ENCODE data around the gene ERI3. TPM values are rescaled to one million over a fixed set of nuclear protein-coding genes. Genes with fewer than 3 reads are reported as not detected.
"Not testable (repeated sequence)": the region's sequence is repeated elsewhere in the genome, so short reads cannot be mapped to it uniquely, and the experiment has no call there.

The ERI3 gene
- polyA plus RNA-seq, 3 donors: 26.4 to 35.0 (median 26.6) TPM

DNA sequence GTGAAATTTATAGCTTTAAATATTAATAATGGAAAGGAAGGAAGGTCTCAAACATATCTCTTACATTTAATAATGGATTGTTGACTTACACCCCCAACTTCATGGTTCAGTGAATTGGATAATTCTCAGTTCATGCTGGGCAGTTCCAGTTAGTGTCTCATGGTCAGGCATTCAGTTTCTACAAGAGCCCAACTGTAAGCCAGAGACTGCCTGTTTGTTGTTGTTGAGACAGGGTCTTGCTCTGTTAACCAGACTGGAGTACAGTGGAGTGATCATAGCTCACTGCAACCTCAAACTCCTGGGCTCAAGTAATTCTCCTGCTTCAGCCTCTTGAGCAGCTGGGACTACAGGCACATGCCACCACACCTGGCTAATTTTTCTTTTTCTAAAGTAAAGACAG, 146.8 kb downstream of the ERI3 start:
- Histone ChIP-seq H2AFZ (ENCODE audit: insufficient read depth, low read depth, low read length, poor library complexity, severe bottlenecking) (no peak overlapping the region), H3K4me1 (ENCODE audit: control insufficient read depth in 1 of 2, insufficient read depth in 2 of 2, low read length in 2 of 2) (peaks cover 8 to 10% of the 10 kb centered on the region in 2 donors), H3K4me3 (replicated peaks in 1 of 3; ENCODE audit: low read depth in 2 of 3, low read length in 3 of 3) (no peak overlapping the region), H4K20me1 (ENCODE audit: insufficient read depth, low read length) (no peaks in the 10 kb centered on the region), H3K27me3 (ENCODE audit: control insufficient read depth in 2 of 2, insufficient read depth in 2 of 2, low read length in 2 of 2) (no peaks in the 10 kb centered on the region), H3K4me2 (replicated peaks; ENCODE audit: extremely low read depth, low read length, poor library complexity, severe bottlenecking) (no peak overlapping the region), H3K36me3 (replicated peaks in 1 of 2; ENCODE audit: control insufficient read depth in 1 of 2, insufficient read depth in 2 of 2, low read length in 2 of 2) (no peaks in the 10 kb centered on the region), H3K79me2 (ENCODE audit: insufficient read depth, low read length) (no peaks in the 10 kb centered on the region), H3K9me3 (replicated peaks in 1 of 2; ENCODE audit: control insufficient read depth in 1 of 2, insufficient read depth in 1 of 2, low read length in 2 of 2) (no peaks in the 10 kb centered on the region), H3K9ac (ENCODE audit: insufficient read depth, low read length, poor library complexity, severe bottlenecking) (no peak overlapping the region), H3K27ac (ENCODE audit: low read depth in 1 of 2, low read length in 2 of 2) (no peak overlapping the region)
- Mint-ChIP-seq H3K9me3 (peaks cover 0 to 3% (median 0%) of the 10 kb centered on the region in 7 donors), H3K36me3 (no peaks in the 10 kb centered on the region), H3K4me1 (peaks cover 6% of the 10 kb centered on the region), H3K27ac (no peak overlapping the region), H3K27me3 (ENCODE audit: low read depth in 3 of 3) (peaks cover 0 to 5% (median 3%) of the 10 kb centered on the region in 3 donors), H3K4me3 (no peak overlapping the region)
- TF ChIP-seq, protein P1, sequence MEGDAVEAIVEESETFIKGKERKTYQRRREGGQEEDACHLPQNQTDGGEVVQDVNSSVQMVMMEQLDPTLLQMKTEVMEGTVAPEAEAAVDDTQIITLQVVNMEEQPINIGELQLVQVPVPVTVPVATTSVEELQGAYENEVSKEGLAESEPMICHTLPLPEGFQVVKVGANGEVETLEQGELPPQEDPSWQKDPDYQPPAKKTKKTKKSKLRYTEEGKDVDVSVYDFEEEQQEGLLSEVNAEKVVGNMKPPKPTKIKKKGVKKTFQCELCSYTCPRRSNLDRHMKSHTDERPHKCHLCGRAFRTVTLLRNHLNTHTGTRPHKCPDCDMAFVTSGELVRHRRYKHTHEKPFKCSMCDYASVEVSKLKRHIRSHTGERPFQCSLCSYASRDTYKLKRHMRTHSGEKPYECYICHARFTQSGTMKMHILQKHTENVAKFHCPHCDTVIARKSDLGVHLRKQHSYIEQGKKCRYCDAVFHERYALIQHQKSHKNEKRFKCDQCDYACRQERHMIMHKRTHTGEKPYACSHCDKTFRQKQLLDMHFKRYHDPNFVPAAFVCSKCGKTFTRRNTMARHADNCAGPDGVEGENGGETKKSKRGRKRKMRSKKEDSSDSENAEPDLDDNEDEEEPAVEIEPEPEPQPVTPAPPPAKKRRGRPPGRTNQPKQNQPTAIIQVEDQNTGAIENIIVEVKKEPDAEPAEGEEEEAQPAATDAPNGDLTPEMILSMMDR (IDR thresholded peaks at IDR 0.05): no peak
- no peak for DNase-seq
- intact Hi-C loops (cut with micrococcal nuclease): no loop called here

DNA sequence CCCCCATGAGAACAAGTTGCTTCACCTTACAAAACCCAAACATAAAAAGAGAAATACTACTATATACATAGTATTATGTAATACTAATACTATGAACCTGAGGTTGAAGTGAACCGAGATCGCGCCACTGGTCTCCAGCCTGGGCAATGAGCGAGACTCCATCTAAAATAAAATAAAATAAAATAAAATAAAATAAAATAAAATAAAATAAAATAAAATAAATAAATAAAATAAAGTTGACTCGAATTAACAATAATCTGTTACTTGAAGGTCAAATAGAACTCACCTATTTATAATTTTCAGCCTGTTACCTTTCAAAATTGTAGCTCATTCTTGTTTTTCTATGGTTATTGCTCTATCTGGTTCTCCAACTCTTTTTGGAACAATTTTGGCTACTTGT, 148.5 kb downstream of the ERI3 start:
- H3K27ac Mint-ChIP-seq; H3K27me3 Mint-ChIP-seq (ENCODE audit: low read depth in 3 of 3): not testable (repeated sequence)
- no CpG with 5 or more reads among the region's 5 CpGs for WGBS (ENCODE audit: insufficient coverage)

More for the DNA sequence above, 148.5 kb downstream of the ERI3 start:
- H3K27me3 ChIP-seq (ENCODE audit: control insufficient read depth in 2 of 2, insufficient read depth in 2 of 2, low read length in 2 of 2); H3K4me3 Mint-ChIP-seq; H3K36me3 Mint-ChIP-seq; H3K4me3 ChIP-seq (replicated peaks in 1 of 3; ENCODE audit: low read depth in 2 of 3, low read length in 3 of 3); H3K4me2 ChIP-seq (replicated peaks; ENCODE audit: extremely low read depth, low read length, poor library complexity, severe bottlenecking); H3K4me1 ChIP-seq (ENCODE audit: control insufficient read depth in 1 of 2, insufficient read depth in 2 of 2, low read length in 2 of 2); H2AFZ ChIP-seq (ENCODE audit: insufficient read depth, low read depth, low read length, poor library complexity, severe bottlenecking); H3K27ac ChIP-seq (ENCODE audit: low read depth in 1 of 2, low read length in 2 of 2); H3K36me3 ChIP-seq (replicated peaks in 1 of 2; ENCODE audit: control insufficient read depth in 1 of 2, insufficient read depth in 2 of 2, low read length in 2 of 2); DNase-seq; H3K79me2 ChIP-seq (ENCODE audit: insufficient read depth, low read length); H4K20me1 ChIP-seq (ENCODE audit: insufficient read depth, low read length); H3K9ac ChIP-seq (ENCODE audit: insufficient read depth, low read length, poor library complexity, severe bottlenecking); H3K4me1 Mint-ChIP-seq; H3K9me3 ChIP-seq (replicated peaks in 1 of 2; ENCODE audit: control insufficient read depth in 1 of 2, insufficient read depth in 1 of 2, low read length in 2 of 2); intact Hi-C loops (cut with micrococcal nuclease); H3K9me3 Mint-ChIP-seq: not testable (repeated sequence)
